Measurements from ENCODE around the gene HEXD. TPM values are rescaled to one million over a fixed set of nuclear protein-coding genes. Genes with fewer than 3 reads are reported as not detected.
"Not testable (repeated sequence)": the region's sequence is repeated elsewhere in the genome, so short reads cannot be mapped to it uniquely, and the experiment has no call there.

The HEXD gene
- polyA plus RNA-seq, 1 experiment: 8.9 TPM

GRCh38 chr17:82376042-82376730 lies 42.0 kb upstream of the HEXD start:
- no peak for DNase-seq (ENCODE audit: low read depth)
- CTCF ChIA-PET: interaction anchor here (1.0 kb wide), 1 partner anchor 12 kb away, joined by 3 read pairs; no protein-coding TSS in a partner anchor
- Histone ChIP-seq H3K36me3 (ENCODE audit: control insufficient read depth, insufficient read depth, low read length) (no peaks in the 10 kb centered on the region), H3K27me3 (ENCODE audit: control insufficient read depth, insufficient read depth, low read length) (peaks cover 19% of the 10 kb centered on the region), H3K4me3 (ENCODE audit: low read depth, low read length) (no peak overlapping the region)
- POLR2A ChIA-PET: no interaction called here
- TF ChIP-seq CTCF (IDR thresholded peaks at IDR 0.05; ENCODE audit: insufficient read depth, low read depth, low read length): no peak

DNA sequence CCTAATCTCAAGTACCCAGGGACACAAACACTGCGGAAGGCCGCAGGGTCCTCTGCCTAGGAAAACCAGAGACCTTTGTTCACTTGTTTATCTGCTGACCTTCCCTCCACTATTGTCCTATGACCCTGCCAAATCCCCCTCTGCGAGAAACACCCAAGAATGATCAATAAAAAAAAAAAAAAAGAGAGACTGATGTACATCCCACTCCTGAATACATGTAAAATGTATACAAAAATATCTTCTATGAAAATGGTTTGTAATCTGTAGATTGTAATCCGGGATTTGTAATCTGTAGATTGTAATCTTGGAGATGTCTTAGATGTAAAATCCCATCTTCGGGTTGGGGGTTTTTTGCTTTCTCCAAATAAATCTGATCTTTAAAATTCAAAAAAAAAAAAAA lies 40.9 kb upstream of the HEXD start:
- H3K36me3 ChIP-seq (ENCODE audit: control insufficient read depth, insufficient read depth, low read length); DNase-seq (ENCODE audit: low read depth); POLR2A ChIA-PET; CTCF ChIA-PET; H3K4me3 ChIP-seq (ENCODE audit: low read depth, low read length): not testable (repeated sequence)
- H3K27me3 ChIP-seq (ENCODE audit: control insufficient read depth, insufficient read depth, low read length): peaks cover 14% of the 10 kb centered on the region

GRCh38 chr17:82377924-82378740 lies 40.0 kb upstream of the HEXD start:
- no peak for TF ChIP-seq CTCF (IDR thresholded peaks at IDR 0.05; ENCODE audit: insufficient read depth, low read depth, low read length)
- Histone ChIP-seq H3K4me3 (ENCODE audit: low read depth, low read length) (no peak overlapping the region), H3K27me3 (ENCODE audit: control insufficient read depth, insufficient read depth, low read length) (peaks cover 12% of the 10 kb centered on the region), H3K36me3 (ENCODE audit: control insufficient read depth, insufficient read depth, low read length) (no peaks in the 10 kb centered on the region)
- CTCF ChIA-PET: interaction anchor here (0.7 to 0.9 kb wide), 2 partner anchors 13 to 39 kb away, joined by 3 to 4 read pairs; no protein-coding TSS in a partner anchor
- no peak for DNase-seq (ENCODE audit: low read depth)
- POLR2A ChIA-PET: no interaction called here

- TF ChIP-seq CTCF (IDR thresholded peaks at IDR 0.05; ENCODE audit: insufficient read depth, low read depth, low read length): no peak
- Histone ChIP-seq H3K36me3 (ENCODE audit: control insufficient read depth, insufficient read depth, low read length) (no peaks in the 10 kb centered on the region), H3K27me3 (ENCODE audit: control insufficient read depth, insufficient read depth, low read length) (peaks cover 12% of the 10 kb centered on the region), H3K4me3 (ENCODE audit: low read depth, low read length) (no peak overlapping the region)
- DNase-seq (ENCODE audit: low read depth): no peak
- ChIA-PET CTCF (interaction anchor here (0.7 to 0.9 kb wide), 2 partner anchors 14 to 40 kb away, joined by 3 to 4 read pairs; no protein-coding TSS in a partner anchor), POLR2A (no interaction called here)
Observed at GRCh38 chr17:82378741-82379021, 39.5 kb upstream of the HEXD start.

DNA sequence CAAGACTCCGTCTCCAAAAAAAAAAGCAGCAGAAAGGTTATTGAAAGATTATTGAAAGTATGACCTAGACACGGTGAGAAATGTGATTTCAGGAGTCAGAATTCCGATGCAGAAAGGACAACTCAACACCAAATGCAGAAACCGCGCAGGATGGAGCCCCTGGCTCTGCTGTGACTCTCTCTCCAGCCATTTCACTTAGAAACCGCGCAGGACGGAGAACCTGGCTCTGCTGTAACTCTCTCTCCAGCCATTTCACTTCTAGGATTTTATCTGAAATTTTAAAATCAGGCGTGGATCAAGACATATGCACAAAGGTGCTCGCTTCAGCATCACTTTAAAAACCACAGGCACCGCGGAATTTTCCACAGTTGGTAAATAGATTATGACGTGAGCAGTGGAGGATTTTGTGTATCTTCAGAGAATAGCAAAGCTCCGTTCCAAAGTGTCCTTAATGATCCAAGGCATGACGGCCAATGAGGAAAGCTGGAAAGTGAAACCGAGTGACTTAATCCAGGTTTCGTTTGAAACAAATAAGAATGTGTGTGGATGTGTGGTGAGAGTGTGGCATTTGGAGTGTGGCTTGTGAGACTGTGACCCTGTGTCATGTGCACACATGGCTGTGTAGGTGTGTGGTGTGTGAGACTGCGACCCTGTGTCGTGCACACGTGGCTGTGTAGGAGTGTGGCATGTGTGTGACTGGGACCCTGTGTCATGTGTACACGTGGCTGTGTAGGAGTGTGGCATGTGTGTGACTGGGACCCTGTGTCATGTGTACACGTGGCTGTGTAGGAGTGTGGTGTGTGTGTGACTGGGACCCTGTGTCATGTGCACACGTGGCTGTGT lies 37.1 kb upstream of the HEXD start:
- H3K27me3 ChIP-seq (ENCODE audit: control insufficient read depth, insufficient read depth, low read length): peaks cover 10% of the 10 kb centered on the region
- H3K4me3 ChIP-seq (ENCODE audit: low read depth, low read length): no peak overlapping the region
- CTCF ChIA-PET: interaction anchor here (0.6 kb wide), 1 partner anchor 19 kb away, joined by 3 read pairs; no protein-coding TSS in a partner anchor
- POLR2A ChIA-PET: no interaction called here
- no peaks in the 10 kb centered on the region for H3K36me3 ChIP-seq (ENCODE audit: control insufficient read depth, insufficient read depth, low read length)
- TF ChIP-seq CTCF (IDR thresholded peaks at IDR 0.05; ENCODE audit: insufficient read depth, low read depth, low read length): no peak
- no peak for DNase-seq (ENCODE audit: low read depth)

- H3K27me3 ChIP-seq (ENCODE audit: control insufficient read depth, insufficient read depth, low read length): peaks cover 11% of the 10 kb centered on the region
- DNase-seq (ENCODE audit: low read depth); CTCF ChIA-PET; H3K4me3 ChIP-seq (ENCODE audit: low read depth, low read length); POLR2A ChIA-PET; H3K36me3 ChIP-seq (ENCODE audit: control insufficient read depth, insufficient read depth, low read length): not testable (repeated sequence)
Observed at GRCh38 chr17:82381703-82382009, 36.5 kb upstream of the HEXD start.

- H3K36me3 ChIP-seq (ENCODE audit: control insufficient read depth, insufficient read depth, low read length); DNase-seq (ENCODE audit: low read depth); POLR2A ChIA-PET; H3K4me3 ChIP-seq (ENCODE audit: low read depth, low read length); CTCF ChIA-PET: not testable (repeated sequence)
- H3K27me3 ChIP-seq (ENCODE audit: control insufficient read depth, insufficient read depth, low read length): peaks cover 12% of the 10 kb centered on the region
Observed at GRCh38 chr17:82382220-82382932, 35.8 kb upstream of the HEXD start.
